Measurements from ENCODE around the gene RBBP8NL.

Gene RBBP8NL

DNA sequence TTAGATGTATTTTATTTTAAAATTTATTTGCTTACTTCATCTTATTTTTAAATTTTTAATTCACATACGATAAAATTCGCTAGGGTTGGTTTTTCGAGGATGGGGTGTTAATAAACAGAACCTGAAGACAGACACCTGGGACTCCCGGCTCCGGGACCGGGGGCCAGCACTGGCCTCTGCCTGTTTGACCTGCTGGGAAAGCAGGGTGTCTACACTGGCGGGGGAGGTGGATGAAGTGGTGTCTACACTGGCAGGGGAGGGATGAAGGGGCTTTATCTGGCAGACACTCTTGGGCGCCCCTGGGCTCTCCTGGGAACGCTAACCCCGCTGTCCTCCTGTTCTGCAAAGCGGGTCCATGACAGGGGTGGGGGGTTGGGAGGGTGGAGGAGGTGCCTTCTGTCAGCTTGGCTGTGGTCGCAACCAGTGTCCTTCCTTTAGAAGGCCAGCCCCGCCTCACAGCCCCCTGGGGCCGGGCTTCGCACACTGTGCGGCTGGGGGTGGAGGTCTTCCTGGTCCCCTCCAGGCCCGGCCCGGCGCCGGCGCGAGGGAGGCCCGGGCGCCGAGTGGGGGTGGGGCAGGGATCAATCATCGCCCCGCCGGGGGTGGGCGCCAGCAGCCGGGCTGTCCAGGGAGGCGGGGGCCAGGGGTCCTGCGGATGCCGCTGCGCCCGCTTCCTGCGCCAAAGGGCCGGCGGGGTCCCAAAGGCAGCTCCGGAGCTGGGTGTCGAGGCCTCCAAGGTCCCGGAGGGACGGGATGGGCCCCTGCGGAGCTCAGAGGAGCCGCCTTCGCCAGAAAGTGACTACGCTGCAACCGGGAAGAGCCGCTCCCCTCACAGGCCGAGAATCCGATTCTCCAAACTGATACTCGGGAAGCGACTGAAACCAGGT lies 46.6 kb upstream of the RBBP8NL start:
- H3K4me3 Mint-ChIP-seq, result peak overlapping the region; percentile 73
- no peak overlapping the region for H3K27ac Mint-ChIP-seq
- peaks cover 50% of the 10 kb centered on the region for H3K4me1 Mint-ChIP-seq
- TF ChIP-seq, protein P1, sequence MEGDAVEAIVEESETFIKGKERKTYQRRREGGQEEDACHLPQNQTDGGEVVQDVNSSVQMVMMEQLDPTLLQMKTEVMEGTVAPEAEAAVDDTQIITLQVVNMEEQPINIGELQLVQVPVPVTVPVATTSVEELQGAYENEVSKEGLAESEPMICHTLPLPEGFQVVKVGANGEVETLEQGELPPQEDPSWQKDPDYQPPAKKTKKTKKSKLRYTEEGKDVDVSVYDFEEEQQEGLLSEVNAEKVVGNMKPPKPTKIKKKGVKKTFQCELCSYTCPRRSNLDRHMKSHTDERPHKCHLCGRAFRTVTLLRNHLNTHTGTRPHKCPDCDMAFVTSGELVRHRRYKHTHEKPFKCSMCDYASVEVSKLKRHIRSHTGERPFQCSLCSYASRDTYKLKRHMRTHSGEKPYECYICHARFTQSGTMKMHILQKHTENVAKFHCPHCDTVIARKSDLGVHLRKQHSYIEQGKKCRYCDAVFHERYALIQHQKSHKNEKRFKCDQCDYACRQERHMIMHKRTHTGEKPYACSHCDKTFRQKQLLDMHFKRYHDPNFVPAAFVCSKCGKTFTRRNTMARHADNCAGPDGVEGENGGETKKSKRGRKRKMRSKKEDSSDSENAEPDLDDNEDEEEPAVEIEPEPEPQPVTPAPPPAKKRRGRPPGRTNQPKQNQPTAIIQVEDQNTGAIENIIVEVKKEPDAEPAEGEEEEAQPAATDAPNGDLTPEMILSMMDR (IDR thresholded peaks at IDR 0.05), result no peak
- H3K36me3 Mint-ChIP-seq (ENCODE audit: low read depth), result no peaks in the 10 kb centered on the region
- peaks cover 50% of the 10 kb centered on the region for H3K27me3 Mint-ChIP-seq (ENCODE audit: low read depth, poor library complexity)
- DNase-seq, result peak; percentile 75
- H3K9me3 Mint-ChIP-seq, result no peaks in the 10 kb centered on the region

DNA sequence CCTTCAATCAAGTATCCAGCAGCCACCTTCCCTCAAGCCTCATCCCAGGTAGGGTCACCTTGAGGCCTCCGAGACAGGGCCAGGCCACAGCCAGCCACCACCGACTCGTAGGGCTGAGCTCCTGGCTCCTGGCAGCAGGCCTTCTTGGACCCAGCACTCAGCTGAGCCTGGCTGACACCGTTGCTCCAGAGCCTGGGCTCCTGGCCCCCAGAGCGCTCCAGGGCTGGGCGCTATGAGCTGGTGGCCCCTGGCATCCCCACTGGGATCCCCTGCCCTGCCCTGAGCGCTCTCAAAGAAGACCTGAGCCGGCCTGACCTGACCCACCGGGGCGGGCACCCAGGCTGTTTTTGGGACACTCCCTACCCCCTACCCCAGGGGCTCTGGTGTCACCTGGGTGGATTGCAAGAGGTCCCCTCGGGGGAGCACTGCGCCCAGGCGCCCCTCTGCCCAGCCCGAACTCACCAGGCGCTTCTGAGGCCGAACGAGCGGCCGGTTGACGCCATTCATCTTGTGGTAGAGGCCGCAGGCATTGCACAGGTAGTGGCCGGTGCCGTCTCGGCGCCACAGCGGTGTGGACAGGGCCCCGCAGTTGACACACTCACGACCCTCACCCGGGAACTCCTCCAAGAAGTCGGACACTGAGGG lies 45.7 kb upstream of the RBBP8NL start:
- Mint-ChIP-seq H3K36me3 (ENCODE audit: low read depth) (no peaks in the 10 kb centered on the region), H3K27me3 (ENCODE audit: low read depth, poor library complexity) (peaks cover 43% of the 10 kb centered on the region), H3K9me3 (no peaks in the 10 kb centered on the region), H3K27ac (no peak overlapping the region), H3K4me1 (peaks cover 44% of the 10 kb centered on the region), H3K4me3 (peak overlapping the region; percentile 32)
- DNase-seq, result no peak
- TF ChIP-seq, protein P1 (IDR thresholded peaks at IDR 0.05), result no peak

DNA sequence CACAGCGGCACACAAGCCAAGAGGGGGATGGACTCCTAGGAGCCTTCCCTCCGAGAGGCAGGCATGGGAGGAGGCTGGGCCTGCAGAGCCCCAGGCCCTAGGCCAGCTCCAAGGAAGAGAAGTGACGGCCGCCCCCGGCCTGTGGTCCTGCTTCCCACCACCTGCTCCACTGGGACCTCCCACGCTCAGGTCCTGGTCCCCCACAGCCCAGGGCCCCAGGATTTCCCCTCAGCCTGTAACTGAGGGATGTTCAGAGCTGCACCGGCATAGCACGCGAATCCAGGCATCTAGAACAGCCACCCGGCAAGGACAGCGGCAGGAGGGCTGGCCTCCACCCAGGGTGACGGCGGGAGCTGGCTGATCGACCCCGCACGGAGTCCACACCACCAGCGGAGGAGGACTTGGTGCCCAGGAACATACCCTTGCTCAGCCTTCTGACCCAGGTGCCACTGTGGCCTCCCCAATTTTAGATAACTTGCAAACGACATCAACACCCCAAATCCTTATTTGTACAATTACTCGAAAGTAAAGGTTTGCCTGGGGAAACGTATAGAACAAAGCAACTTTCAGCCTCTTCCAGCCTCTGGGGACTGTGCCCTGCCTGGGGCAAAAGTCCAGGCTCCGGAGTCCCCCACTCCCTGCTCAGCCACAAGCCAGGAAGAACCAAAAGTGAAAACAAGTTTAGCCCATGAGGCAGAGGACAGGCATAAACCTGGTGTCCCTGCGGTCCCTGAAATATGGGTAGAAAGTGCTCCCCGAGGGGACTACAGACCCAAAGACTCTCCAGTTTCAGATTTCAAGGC lies 45.0 kb upstream of the RBBP8NL start:
- Mint-ChIP-seq H3K9me3 (no peaks in the 10 kb centered on the region), H3K36me3 (ENCODE audit: low read depth) (no peaks in the 10 kb centered on the region), H3K4me3 (peak overlapping the region; percentile 32), H3K4me1 (peaks cover 41% of the 10 kb centered on the region), H3K27me3 (ENCODE audit: low read depth, poor library complexity) (peaks cover 36% of the 10 kb centered on the region), H3K27ac (peak overlapping the region; percentile 75)
- DNase-seq, result no peak
- TF ChIP-seq, protein P1 (IDR thresholded peaks at IDR 0.05), result no peak

DNA sequence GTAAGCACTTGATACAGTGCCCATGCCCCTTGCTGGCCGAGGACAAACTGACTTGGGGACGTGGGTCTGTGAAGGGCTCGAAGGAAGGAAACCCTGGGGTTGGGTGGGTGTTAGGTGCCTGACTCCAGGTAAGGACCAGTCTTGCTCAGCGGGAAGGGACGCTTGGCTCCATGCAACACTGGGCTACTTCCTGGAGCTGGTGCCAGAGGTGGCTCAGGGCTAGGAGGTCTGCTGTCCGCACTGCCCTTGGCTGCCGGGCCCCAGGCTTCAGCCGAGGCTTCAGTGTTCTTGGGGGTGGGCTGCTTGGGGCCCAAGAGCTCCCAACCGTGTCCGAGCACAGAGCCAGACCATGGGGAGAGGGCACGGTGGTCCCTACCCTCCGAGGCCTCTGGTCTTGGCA lies 43.1 kb upstream of the RBBP8NL start:
- Mint-ChIP-seq H3K4me3 (peak overlapping the region; percentile 46), H3K4me1 (peaks cover 40% of the 10 kb centered on the region), H3K36me3 (ENCODE audit: low read depth) (no peaks in the 10 kb centered on the region), H3K9me3 (no peaks in the 10 kb centered on the region), H3K27ac (no peak overlapping the region), H3K27me3 (ENCODE audit: low read depth, poor library complexity) (peaks cover 23% of the 10 kb centered on the region)
- TF ChIP-seq, protein P1 (IDR thresholded peaks at IDR 0.05), result no peak
- DNase-seq, result no peak

DNA sequence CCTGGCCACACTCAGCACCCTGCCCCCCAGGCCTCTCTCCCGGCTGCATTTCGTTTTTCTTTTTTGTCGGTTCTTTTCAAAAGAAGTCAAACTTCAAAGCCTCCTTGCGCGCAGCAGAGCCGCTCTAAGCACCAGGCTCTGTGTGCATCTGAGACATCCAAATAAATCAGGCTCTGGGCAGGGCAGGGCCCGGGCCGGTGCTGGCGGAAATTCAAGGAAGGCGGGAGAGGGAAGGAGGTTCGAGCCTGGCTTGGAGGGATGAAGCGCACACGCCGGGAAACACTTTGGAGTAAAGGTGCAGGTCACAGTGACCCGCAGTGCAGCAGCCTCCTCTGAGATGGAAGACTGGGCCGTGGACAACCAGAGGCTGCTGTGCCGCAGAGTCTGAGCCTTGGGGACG lies 42.7 kb upstream of the RBBP8NL start:
- Mint-ChIP-seq H3K4me3 (peak overlapping the region; percentile 46), H3K27me3 (ENCODE audit: low read depth, poor library complexity) (peaks cover 19% of the 10 kb centered on the region), H3K27ac (peak overlapping the region; percentile 14), H3K9me3 (no peaks in the 10 kb centered on the region), H3K4me1 (peaks cover 40% of the 10 kb centered on the region), H3K36me3 (ENCODE audit: low read depth) (no peaks in the 10 kb centered on the region)
- TF ChIP-seq, protein P1 (IDR thresholded peaks at IDR 0.05), result no peak
- DNase-seq, result peak; percentile 50

Measured in nephron progenitor cell (in vitro differentiated cells).